ENCODE results near the gene CRADD. TPM values are rescaled to one million over a fixed set of nuclear protein-coding genes. Genes with fewer than 3 reads are reported as not detected.
"Not testable (repeated sequence)": the region's sequence is repeated elsewhere in the genome, so short reads cannot be mapped to it uniquely, and the experiment has no call there.

The CRADD gene
- total RNA-seq, 1 donor from 2014 or later, result 41.2 TPM

DNA sequence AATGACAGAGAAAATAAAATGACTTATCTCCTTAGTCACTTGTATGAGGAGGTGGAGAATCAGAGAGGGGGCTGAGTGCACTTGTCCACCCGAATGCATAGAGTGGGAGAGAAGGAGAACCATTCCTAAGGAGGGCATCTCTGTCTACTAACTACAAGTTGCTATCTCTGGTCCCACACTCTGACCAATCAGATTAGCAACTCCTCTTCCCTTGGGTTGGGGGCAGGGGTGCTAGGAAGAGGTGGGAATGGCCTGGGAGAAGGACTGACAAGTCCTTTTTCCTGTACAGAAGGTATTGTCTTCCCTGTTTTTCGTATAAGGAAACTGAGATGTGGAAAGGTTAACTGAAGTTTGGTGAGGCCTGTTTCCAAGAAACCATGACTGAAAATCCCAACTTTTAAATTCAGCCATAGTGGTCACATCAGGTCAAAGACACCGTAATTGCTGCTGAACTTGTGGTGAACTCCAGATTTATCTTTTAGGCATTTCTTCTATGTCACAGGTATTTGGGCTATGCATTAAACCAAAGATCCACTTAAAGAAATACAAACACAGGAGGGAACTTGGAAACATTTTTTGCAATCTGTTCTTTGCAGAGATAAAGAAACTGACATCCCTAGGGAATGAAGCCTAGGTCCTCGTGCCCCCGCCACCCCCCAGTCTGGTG lies 207.8 kb downstream of the CRADD start:
- DNase-seq (ENCODE audit: low spot score), result no peak
- no peak overlapping the region for H2AFZ ChIP-seq (replicated peaks)
- H3K36me3 ChIP-seq, result no peaks in the 10 kb centered on the region
- H4K20me1 ChIP-seq (ENCODE audit: low read depth), result no peaks in the 10 kb centered on the region
- no peak overlapping the region for H3K4me3 Mint-ChIP-seq
- no peaks in the 10 kb centered on the region for H3K27me3 ChIP-seq
- TF ChIP-seq, protein P1, sequence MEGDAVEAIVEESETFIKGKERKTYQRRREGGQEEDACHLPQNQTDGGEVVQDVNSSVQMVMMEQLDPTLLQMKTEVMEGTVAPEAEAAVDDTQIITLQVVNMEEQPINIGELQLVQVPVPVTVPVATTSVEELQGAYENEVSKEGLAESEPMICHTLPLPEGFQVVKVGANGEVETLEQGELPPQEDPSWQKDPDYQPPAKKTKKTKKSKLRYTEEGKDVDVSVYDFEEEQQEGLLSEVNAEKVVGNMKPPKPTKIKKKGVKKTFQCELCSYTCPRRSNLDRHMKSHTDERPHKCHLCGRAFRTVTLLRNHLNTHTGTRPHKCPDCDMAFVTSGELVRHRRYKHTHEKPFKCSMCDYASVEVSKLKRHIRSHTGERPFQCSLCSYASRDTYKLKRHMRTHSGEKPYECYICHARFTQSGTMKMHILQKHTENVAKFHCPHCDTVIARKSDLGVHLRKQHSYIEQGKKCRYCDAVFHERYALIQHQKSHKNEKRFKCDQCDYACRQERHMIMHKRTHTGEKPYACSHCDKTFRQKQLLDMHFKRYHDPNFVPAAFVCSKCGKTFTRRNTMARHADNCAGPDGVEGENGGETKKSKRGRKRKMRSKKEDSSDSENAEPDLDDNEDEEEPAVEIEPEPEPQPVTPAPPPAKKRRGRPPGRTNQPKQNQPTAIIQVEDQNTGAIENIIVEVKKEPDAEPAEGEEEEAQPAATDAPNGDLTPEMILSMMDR (IDR thresholded peaks at IDR 0.05), result no peak
- no peak for TF ChIP-seq EZH2phosphoT487 (IDR thresholded peaks at IDR 0.05)
- no peak for TF ChIP-seq EZH2 (IDR thresholded peaks at IDR 0.05)
- H3K79me2 ChIP-seq (ENCODE audit: low read depth), result no peaks in the 10 kb centered on the region
- H3K9me3 Mint-ChIP-seq, result no peaks in the 10 kb centered on the region
- no peak overlapping the region for H3K4me3 ChIP-seq
- no peak overlapping the region for H3K27ac Mint-ChIP-seq
- no peaks in the 10 kb centered on the region for H3K36me3 Mint-ChIP-seq
- peaks cover 6% of the 10 kb centered on the region for H3K27me3 Mint-ChIP-seq (ENCODE audit: insufficient read depth, low read depth)
- no peaks in the 10 kb centered on the region for H3K4me1 ChIP-seq
- H3K4me1 Mint-ChIP-seq, result no peaks in the 10 kb centered on the region
- H3K27ac ChIP-seq, result no peak overlapping the region
- H3F3A ChIP-seq (ENCODE audit: low read depth), result no peaks in the 10 kb centered on the region
- H3K9me3 ChIP-seq (ENCODE audit: low read depth), result no peaks in the 10 kb centered on the region
- no peak overlapping the region for H3K4me2 ChIP-seq
- H3K9ac ChIP-seq, result no peak overlapping the region

DNA sequence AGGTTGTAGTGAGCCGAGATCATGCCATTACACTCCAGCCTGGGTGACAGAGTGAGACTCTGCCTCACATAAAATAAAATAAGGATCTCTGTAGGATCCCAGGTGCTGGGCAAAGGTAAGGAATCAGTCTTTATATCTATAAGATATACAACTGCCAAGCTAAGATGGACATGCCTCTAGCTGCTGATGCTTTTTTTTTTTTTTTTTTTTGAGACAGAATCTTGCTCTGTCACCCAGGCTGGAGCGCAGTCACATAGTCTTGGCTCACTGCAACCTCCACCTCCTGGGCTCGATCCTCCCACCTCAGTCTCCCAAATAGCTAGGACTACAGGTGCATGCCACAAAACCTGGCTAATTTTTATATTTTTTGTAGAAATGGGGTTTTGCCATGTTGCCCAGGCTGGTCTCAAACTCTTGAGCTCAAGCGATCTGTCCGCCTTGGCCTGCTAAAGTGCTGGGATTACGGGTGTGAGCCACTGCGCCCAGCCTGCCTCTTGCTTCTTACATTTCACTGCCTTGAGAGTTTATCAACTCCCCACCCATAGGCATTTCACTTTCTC lies 208.9 kb downstream of the CRADD start:
- not testable (repeated sequence) for H3K27ac Mint-ChIP-seq; H3K4me3 Mint-ChIP-seq; H3K4me1 Mint-ChIP-seq; H3K4me3 ChIP-seq; H3K9ac ChIP-seq; H3K27me3 Mint-ChIP-seq (ENCODE audit: insufficient read depth, low read depth); H3K36me3 ChIP-seq; H3K27ac ChIP-seq; H4K20me1 ChIP-seq (ENCODE audit: low read depth); H3K36me3 Mint-ChIP-seq; H3K9me3 ChIP-seq (ENCODE audit: low read depth); H3K79me2 ChIP-seq (ENCODE audit: low read depth); H3F3A ChIP-seq (ENCODE audit: low read depth); H3K4me1 ChIP-seq; H3K27me3 ChIP-seq; H3K9me3 Mint-ChIP-seq; DNase-seq (ENCODE audit: low spot score); H2AFZ ChIP-seq (replicated peaks); H3K4me2 ChIP-seq

DNA sequence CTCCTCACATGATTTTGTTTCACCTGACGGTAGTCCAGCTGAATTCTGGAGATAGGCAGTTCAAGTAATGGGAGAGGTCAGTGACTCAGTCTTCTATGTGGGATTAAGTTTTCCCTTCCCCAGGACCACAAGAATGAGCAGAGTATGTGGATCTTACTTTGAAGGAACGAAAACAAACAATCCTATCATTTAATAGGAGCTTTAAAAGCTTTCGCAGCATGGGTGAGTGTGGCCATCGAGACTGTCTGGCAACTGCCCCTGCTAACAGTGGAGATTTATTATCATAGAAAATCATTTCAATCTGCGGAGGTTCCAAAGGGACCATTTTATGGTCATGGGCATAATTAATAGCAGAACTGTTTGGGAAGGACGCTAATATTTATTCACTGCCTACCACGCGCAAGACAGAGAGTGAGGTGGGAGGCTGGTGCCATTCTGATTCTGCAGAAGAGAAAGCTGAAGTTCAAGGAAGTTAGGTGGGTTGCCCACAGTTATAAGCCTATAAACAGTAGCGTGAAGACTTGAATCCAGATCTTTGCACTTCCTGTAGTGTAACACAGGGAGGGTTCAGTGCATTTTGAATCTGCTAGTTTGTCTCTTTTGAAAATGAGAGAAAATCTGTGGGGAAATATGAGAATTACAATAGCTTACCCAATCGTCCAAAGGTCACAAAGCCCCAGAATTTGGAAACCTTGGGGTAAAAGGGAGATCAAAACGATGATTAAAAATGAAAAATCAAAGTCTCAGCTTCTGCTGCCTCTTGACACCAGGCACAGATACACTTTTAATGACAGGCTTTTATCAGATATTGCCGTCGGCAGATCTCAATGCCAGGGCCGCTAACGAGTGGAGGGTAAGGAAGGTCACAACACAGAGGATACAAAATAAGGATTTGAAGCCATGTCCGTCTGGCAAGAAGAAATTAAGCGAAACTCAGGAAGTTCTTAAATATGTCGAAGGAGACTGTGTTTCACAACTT lies 209.6 kb downstream of the CRADD start:
- H3K27me3 Mint-ChIP-seq (ENCODE audit: insufficient read depth, low read depth), result peaks cover 8% of the 10 kb centered on the region
- H3K9me3 ChIP-seq (ENCODE audit: low read depth), result no peaks in the 10 kb centered on the region
- H3K9ac ChIP-seq, result no peak overlapping the region
- no peak overlapping the region for H3K4me2 ChIP-seq
- no peaks in the 10 kb centered on the region for H3K9me3 Mint-ChIP-seq
- peaks cover under 1% of the 10 kb centered on the region for H3K4me1 Mint-ChIP-seq
- H2AFZ ChIP-seq (replicated peaks), result no peak overlapping the region
- no peaks in the 10 kb centered on the region for H4K20me1 ChIP-seq (ENCODE audit: low read depth)
- no peaks in the 10 kb centered on the region for H3K27me3 ChIP-seq
- H3K27ac Mint-ChIP-seq, result no peak overlapping the region
- H3F3A ChIP-seq (ENCODE audit: low read depth), result no peaks in the 10 kb centered on the region
- no peak overlapping the region for H3K4me3 ChIP-seq
- H3K4me3 Mint-ChIP-seq, result no peak overlapping the region
- no peaks in the 10 kb centered on the region for H3K36me3 ChIP-seq
- TF ChIP-seq, protein P1 (IDR thresholded peaks at IDR 0.05), result no peak
- TF ChIP-seq EZH2 (IDR thresholded peaks at IDR 0.05), result no peak
- TF ChIP-seq EZH2phosphoT487 (IDR thresholded peaks at IDR 0.05), result no peak
- no peak for DNase-seq (ENCODE audit: low spot score)
- H3K36me3 Mint-ChIP-seq, result no peaks in the 10 kb centered on the region
- H3K27ac ChIP-seq, result no peak overlapping the region
- H3K79me2 ChIP-seq (ENCODE audit: low read depth), result no peaks in the 10 kb centered on the region
- H3K4me1 ChIP-seq, result no peaks in the 10 kb centered on the region
